OCI-LY1 (cell line): ENCODE measurements around the gene LIN7C.
"Not testable (repeated sequence)": the region's sequence is repeated elsewhere in the genome, so short reads cannot be mapped to it uniquely, and the experiment has no call there.

Experiments used
- H2AFZ ChIP-seq: fragments of 200-600 bp; sonication (generic), shearing (Covaris generic); 2 replicates; pipeline ENCODE4 v1.6.0; 2014; ENCODE audit warnings: antibody characterized with exemption, mild to moderate bottlenecking, low read length
- H3F3A ChIP-seq: fragments of 200-600 bp; sonication (generic), shearing (Covaris generic); 2 replicates; pipeline ENCODE4 v1.6.0; 2014; ENCODE audit warnings: mild to moderate bottlenecking, antibody characterized with exemption, low read length, moderate library complexity; ENCODE audit not compliant: insufficient read depth
- H3K27ac ChIP-seq: fragments of 200-600 bp; sonication (generic); 2 replicates; pipeline ENCODE4 v1.5.1; 2014; ENCODE audit warnings: low read length, mixed run types, mild to moderate bottlenecking, low read depth; ENCODE audit not compliant: poor library complexity, severe bottlenecking
- H3K27me3 ChIP-seq: fragments of 200-600 bp; sonication (generic); 2 replicates; pipeline ENCODE4 v1.6.0; 2014; ENCODE audit warnings: antibody characterized with exemption, mild to moderate bottlenecking, low read length, moderate library complexity; ENCODE audit not compliant: insufficient read depth
- H3K36me3 ChIP-seq: fragments of 200-600 bp; sonication (generic); 2 replicates; pipeline ENCODE4 v1.6.1; 2014; ENCODE audit warnings: mild to moderate bottlenecking, antibody characterized with exemption, low read length, moderate library complexity, mixed read lengths; ENCODE audit not compliant: insufficient read depth
- H3K4me1 ChIP-seq: fragments of 200-600 bp; sonication (generic); 2 replicates; pipeline ENCODE4 v1.5.1; 2014; ENCODE audit warnings: mild to moderate bottlenecking, low read length, moderate library complexity; ENCODE audit not compliant: insufficient read depth, severe bottlenecking
- H3K4me2 ChIP-seq: fragments of 200-600 bp; sonication (generic), shearing (Covaris generic); 2 replicates; pipeline ENCODE4 v1.6.1; 2014; ENCODE audit warnings: low read length
- H3K4me3 ChIP-seq: fragments of 200-600 bp; sonication (generic); 2 replicates; pipeline ENCODE4 v1.5.1; 2014; ENCODE audit warnings: low read length, low read depth, mild to moderate bottlenecking, mixed read lengths; ENCODE audit not compliant: poor library complexity, severe bottlenecking
- H3K79me2 ChIP-seq: fragments of 200-600 bp; shearing (Covaris generic); 2 replicates; pipeline ENCODE4 v1.6.1; 2016; ENCODE audit warnings: mixed run types, low read length, mixed read lengths; ENCODE audit not compliant: insufficient read depth
- H3K9ac ChIP-seq: fragments of 200-600 bp; sonication (generic), shearing (Covaris generic); 2 replicates; pipeline ENCODE4 v1.6.1; 2014; ENCODE audit warnings: mild to moderate bottlenecking, low read length, mixed read lengths
- H3K9me2 ChIP-seq: fragments of 200-600 bp; sonication (generic), shearing (Covaris generic); 2 replicates; pipeline ENCODE4 v1.6.1; 2014; ENCODE audit warnings: low read depth, mild to moderate bottlenecking, low read length, mixed read lengths
- H3K9me3 ChIP-seq: fragments of 200-600 bp; shearing (Covaris generic); 2 replicates; pipeline ENCODE4 v1.6.1; 2014; ENCODE audit warnings: low read length, mixed read lengths
- H4K20me1 ChIP-seq: fragments of 200-600 bp; sonication (generic), shearing (Covaris generic); 2 replicates; pipeline ENCODE4 v1.6.0; 2016; ENCODE audit warnings: mild to moderate bottlenecking, low read length; ENCODE audit not compliant: insufficient read depth
- EZH2 ChIP-seq: fragments of 200-600 bp; sonication (generic), shearing (Covaris generic); IDR thresholded peaks from 2 replicates; pipeline ENCODE4 v1.8.0; 2017; ENCODE audit warnings: borderline replicate concordance, mixed run types, mild to moderate bottlenecking, antibody characterized with exemption, low read length, moderate library complexity, mixed read lengths
- TF ChIP-seq, protein P1 (sequence below): fragments of 200-600 bp; sonication (generic), shearing (Covaris generic); IDR thresholded peaks from 2 replicates; pipeline ENCODE4 v1.5.1; 2017; ENCODE audit warnings: mild to moderate bottlenecking, antibody characterized with exemption, low read length, moderate library complexity, mixed read lengths

The LIN7C gene

DNA sequence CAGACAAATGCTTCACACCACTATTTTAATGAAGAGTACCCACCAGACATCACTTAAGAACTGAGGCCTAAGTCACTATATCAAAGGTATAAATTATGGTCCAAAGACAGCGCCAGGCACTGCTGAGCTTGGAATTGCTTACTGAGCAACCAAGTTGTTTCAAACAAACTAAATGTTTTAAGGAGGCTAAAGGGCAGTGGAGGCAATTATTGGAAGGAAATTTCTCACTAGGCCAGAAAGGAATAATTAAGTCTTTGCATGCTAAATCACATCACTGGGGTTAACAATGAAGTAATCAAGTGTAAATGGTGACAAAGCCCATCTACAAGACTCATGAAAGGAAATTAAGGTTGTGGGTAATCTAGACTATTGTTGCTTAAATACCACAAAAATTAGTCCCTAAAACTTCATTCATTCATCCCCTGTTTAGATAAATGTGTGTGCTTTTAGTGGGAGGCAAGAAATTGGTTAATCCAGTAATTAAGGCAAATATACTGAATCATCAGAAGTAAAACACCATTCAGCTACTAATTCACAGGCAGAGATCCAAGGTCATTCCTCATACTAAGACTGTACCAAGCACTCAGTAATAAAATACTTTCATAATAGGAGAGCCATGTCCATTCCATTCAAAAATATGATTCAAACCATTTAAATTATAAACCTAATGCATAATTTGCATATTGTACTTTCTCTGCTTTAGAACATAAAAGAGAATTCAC is 55.2 kb downstream of the LIN7C start:
- H3K9me2 ChIP-seq, result no peaks in the 10 kb centered on the region
- H3K27ac ChIP-seq, result no peak overlapping the region
- H3K79me2 ChIP-seq, result no peaks in the 10 kb centered on the region
- H3K9me3 ChIP-seq, result no peaks in the 10 kb centered on the region
- H3K4me1 ChIP-seq, result no peaks in the 10 kb centered on the region
- H2AFZ ChIP-seq, result no peak overlapping the region
- no peaks in the 10 kb centered on the region for H3K36me3 ChIP-seq
- no peaks in the 10 kb centered on the region for H3F3A ChIP-seq
- no peak overlapping the region for H3K4me2 ChIP-seq
- TF ChIP-seq EZH2, result no peak
- TF ChIP-seq, protein P1, sequence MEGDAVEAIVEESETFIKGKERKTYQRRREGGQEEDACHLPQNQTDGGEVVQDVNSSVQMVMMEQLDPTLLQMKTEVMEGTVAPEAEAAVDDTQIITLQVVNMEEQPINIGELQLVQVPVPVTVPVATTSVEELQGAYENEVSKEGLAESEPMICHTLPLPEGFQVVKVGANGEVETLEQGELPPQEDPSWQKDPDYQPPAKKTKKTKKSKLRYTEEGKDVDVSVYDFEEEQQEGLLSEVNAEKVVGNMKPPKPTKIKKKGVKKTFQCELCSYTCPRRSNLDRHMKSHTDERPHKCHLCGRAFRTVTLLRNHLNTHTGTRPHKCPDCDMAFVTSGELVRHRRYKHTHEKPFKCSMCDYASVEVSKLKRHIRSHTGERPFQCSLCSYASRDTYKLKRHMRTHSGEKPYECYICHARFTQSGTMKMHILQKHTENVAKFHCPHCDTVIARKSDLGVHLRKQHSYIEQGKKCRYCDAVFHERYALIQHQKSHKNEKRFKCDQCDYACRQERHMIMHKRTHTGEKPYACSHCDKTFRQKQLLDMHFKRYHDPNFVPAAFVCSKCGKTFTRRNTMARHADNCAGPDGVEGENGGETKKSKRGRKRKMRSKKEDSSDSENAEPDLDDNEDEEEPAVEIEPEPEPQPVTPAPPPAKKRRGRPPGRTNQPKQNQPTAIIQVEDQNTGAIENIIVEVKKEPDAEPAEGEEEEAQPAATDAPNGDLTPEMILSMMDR, result no peak
- H4K20me1 ChIP-seq, result no peaks in the 10 kb centered on the region
- no peaks in the 10 kb centered on the region for H3K27me3 ChIP-seq
- H3K9ac ChIP-seq, result no peak overlapping the region
- no peak overlapping the region for H3K4me3 ChIP-seq

DNA sequence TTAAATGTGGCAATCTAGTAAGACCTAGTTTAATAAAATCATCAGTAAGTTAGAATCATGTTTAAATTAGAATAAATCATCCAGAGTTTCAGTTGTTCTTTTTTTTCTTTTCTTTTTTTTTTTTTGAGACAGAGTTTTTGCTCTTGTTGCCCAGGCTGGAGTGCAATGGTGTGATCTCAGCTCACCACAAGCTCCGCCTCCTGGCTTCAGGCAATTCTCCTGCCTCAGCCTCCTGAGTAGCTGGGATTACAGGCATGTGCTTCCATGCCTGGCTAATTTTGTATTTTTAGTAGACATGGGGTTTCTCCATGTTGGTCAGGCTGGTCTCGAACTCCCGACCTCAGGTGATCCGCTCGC is 58.4 kb downstream of the LIN7C start:
- not testable (repeated sequence) for H3K27me3 ChIP-seq, H2AFZ ChIP-seq, H3K4me2 ChIP-seq, H3K9me3 ChIP-seq, H3K9me2 ChIP-seq, H3K9ac ChIP-seq, H3K4me3 ChIP-seq, H3F3A ChIP-seq, H3K27ac ChIP-seq, H4K20me1 ChIP-seq, H3K36me3 ChIP-seq, H3K4me1 ChIP-seq, H3K79me2 ChIP-seq

DNA sequence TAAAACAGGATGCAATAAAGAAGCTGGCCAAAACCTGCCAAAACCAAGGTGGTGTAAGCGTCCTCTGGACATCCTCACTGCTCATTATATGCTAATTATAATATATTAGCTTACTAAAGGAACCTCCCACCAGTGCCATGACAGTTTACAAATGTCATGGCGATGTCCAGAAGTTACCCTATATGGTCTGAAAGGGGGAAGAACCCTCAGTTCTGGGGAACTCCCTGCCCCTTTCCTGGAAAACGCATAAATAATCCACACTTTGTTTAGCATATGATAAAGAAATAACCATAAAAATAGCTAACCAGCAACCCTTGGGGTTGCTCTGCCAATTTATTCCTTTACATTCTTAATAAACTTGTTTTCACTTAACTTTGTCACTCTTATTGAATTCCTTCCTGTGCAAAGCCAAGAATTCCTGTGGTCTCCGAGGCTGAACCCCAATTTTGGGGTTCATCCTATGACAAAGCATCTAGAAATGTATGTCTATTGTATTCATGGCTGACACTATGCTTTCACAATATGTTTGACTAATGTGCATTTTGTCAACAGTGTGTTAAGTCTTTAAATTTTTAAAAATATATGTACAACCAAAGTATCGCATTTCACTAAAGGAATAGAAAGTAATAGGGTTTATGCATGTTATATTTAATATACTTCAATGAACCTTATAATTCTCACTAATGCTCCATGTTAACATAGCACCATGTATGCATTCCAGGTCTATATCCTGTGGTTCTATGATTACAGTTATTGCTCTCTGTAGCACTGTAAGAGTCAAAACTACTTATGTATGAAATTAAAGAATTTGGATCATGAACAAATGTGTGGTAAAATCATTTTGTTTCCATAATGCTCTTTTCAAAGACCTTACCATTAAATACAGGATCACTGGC is 59.0 kb downstream of the LIN7C start:
- no peak overlapping the region for H3K4me2 ChIP-seq
- no peaks in the 10 kb centered on the region for H3F3A ChIP-seq
- no peaks in the 10 kb centered on the region for H3K79me2 ChIP-seq
- no peak overlapping the region for H3K9ac ChIP-seq
- H3K9me3 ChIP-seq, result no peaks in the 10 kb centered on the region
- H3K27ac ChIP-seq, result no peak overlapping the region
- TF ChIP-seq EZH2, result no peak
- TF ChIP-seq, protein P1, result no peak
- H3K4me1 ChIP-seq, result no peaks in the 10 kb centered on the region
- H3K4me3 ChIP-seq, result no peak overlapping the region
- H4K20me1 ChIP-seq, result no peaks in the 10 kb centered on the region
- H3K9me2 ChIP-seq, result no peaks in the 10 kb centered on the region
- H3K36me3 ChIP-seq, result no peaks in the 10 kb centered on the region
- H3K27me3 ChIP-seq, result no peaks in the 10 kb centered on the region
- no peak overlapping the region for H2AFZ ChIP-seq
